Endothelial cell of umbilical vein (primary cell): ENCODE measurements around the gene TOM1.

ENCODE experiments used
- EZH2 ChIP-seq: IDR thresholded peaks from 2 replicates; pipeline ENCODE4 v1.6.1; 2012; ENCODE audit warnings: borderline replicate concordance, low read depth, mild to moderate bottlenecking, moderate library complexity, low read length, inconsistent platforms; ENCODE audit not compliant: severe bottlenecking
- GATA2 ChIP-seq: IDR thresholded peaks from 2 replicates; pipeline ENCODE4 v1.7.0; 2011; ENCODE audit warnings: low read depth, mild to moderate bottlenecking, moderate library complexity, mixed read lengths, low read length; ENCODE audit not compliant: insufficient read length, insufficient read depth
- JUN ChIP-seq: IDR thresholded peaks from 2 replicates; pipeline ENCODE4 v1.6.1; 2011; ENCODE audit warnings: borderline replicate concordance, low read depth; ENCODE audit not compliant: insufficient read length, insufficient read depth
- POLR2A ChIP-seq: IDR thresholded peaks from 2 replicates; pipeline ENCODE4 v1.6.1; 2012; ENCODE audit warnings: low read depth, mild to moderate bottlenecking, control low read depth, low read length
- POLR2AphosphoS5 ChIP-seq: IDR thresholded peaks from 2 replicates; pipeline ENCODE4 v1.6.1; 2012; ENCODE audit warnings: low read depth, mild to moderate bottlenecking, control low read depth, low read length, moderate library complexity; ENCODE audit not compliant: insufficient read depth
- TF ChIP-seq, protein P1 (sequence below), 2 donors: IDR thresholded peaks; 1 replicate in 1 of 2; 2 replicates in 1 of 2; pipeline ENCODE4 v1.5.1; 2011; ENCODE audit warnings: low read length in 2 of 2, mild to moderate bottlenecking in 2 of 2, moderate library complexity in 2 of 2, control low read depth in 1 of 2, inconsistent platforms in 1 of 2, low read depth in 1 of 2; ENCODE audit not compliant: insufficient read depth in 1 of 2; ENCODE audit errors: extremely low read depth in 1 of 2
- TF ChIP-seq, protein P2 (sequence below): IDR thresholded peaks from 2 replicates; pipeline ENCODE4 v1.6.1; 2011; ENCODE audit not compliant: insufficient read depth, insufficient read length

DNA sequence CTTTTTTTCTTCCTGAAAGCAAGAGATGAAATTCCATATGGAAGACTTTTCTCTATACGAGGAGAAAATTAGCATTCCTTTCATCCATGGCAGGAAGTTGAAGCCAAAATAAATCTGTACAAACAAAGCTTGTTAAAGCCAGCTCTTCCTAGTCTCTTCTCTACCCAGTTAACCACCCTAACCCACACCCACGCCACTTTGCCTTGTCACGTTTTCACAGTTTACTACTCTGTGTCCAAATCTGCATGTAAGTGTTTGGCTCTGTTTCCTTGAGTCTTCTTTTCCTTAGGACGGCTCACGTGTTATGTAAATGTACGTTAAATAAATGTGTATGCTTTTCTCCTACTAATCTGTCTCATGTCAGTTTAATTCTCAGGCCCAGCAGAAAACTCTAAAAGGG is 74.1 kb downstream of the TOM1 start:
- TF ChIP-seq, protein P1, sequence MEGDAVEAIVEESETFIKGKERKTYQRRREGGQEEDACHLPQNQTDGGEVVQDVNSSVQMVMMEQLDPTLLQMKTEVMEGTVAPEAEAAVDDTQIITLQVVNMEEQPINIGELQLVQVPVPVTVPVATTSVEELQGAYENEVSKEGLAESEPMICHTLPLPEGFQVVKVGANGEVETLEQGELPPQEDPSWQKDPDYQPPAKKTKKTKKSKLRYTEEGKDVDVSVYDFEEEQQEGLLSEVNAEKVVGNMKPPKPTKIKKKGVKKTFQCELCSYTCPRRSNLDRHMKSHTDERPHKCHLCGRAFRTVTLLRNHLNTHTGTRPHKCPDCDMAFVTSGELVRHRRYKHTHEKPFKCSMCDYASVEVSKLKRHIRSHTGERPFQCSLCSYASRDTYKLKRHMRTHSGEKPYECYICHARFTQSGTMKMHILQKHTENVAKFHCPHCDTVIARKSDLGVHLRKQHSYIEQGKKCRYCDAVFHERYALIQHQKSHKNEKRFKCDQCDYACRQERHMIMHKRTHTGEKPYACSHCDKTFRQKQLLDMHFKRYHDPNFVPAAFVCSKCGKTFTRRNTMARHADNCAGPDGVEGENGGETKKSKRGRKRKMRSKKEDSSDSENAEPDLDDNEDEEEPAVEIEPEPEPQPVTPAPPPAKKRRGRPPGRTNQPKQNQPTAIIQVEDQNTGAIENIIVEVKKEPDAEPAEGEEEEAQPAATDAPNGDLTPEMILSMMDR (IDR thresholded peaks at IDR 0.05; ENCODE audit: extremely low read depth in 1 of 2, insufficient read depth in 1 of 2, low read depth in 1 of 2, low read length in 2 of 2) = no peak
- TF ChIP-seq EZH2 (no peak), POLR2AphosphoS5 (no peak), POLR2A (no peak), JUN (no peak), GATA2 (no peak)
- TF ChIP-seq, protein P2, sequence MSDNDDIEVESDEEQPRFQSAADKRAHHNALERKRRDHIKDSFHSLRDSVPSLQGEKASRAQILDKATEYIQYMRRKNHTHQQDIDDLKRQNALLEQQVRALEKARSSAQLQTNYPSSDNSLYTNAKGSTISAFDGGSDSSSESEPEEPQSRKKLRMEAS = no peak
